ENCODE results near the gene PBX4.

GRCh38 chr19:19649580-19649995 lies 31.1 kb upstream of the PBX4 start:
- TF ChIP-seq POLR2A (IDR thresholded peaks at IDR 0.05; ENCODE audit: low read depth, low read length) (no peak), POU2F2 (IDR thresholded peaks at IDR 0.05; ENCODE audit: low read depth, low read length) (no peak)
